Endothelial cell of umbilical vein (primary cell): Measurements from ENCODE around the gene FAM167B. TPM values are rescaled to one million over a fixed set of nuclear protein-coding genes. Genes with fewer than 3 reads are reported as not detected.

Experiments used
- BruUV-seq: library from RNA; stranded (reverse); fragments of 400-500 nt; replicated peaks from 2 replicates; lab custom pipeline; 2021; lab: Mats Ljungman, UMichigan
- CTCF ChIA-PET: fragments of 300-600, 350-600 bp; sonication (Branson Sonifier 250); formaldehyde crosslinking; loops from one replicate; lab custom pipeline; 2021; ENCODE audit warnings: antibody characterized with exemption, inconsistent platforms; lab: Charles Lee
- POLR2A ChIA-PET: fragments of 300-600, 350-600 bp; sonication (Branson Sonifier 250); formaldehyde crosslinking; loops from one replicate; lab custom pipeline; 2021; ENCODE audit warnings: antibody characterized with exemption, inconsistent platforms; lab: Charles Lee
- DNase-seq: peaks from one replicate; pipeline ENCODE4 v3.0.0-alpha.2; 2011; ENCODE audit warnings: low read depth, low spot score
- FAIRE-seq: peaks from 2 replicates; lab custom pipeline; 2011; peaks lifted over from hg19 to GRCh38; lab: Jason Lieb, UNC
- H2AFZ ChIP-seq: 2 replicates; pipeline ENCODE4 v1.6.0; 2012; ENCODE audit warnings: low read depth, low read length, control low read depth, inconsistent platforms
- H3K27ac ChIP-seq: 2 replicates; pipeline ENCODE4 v1.5.1; 2011; ENCODE audit warnings: low read depth, mild to moderate bottlenecking, control low read depth, low read length, moderate library complexity; ENCODE audit not compliant: insufficient read depth
- H3K27me3 ChIP-seq, 2 experiments: 2 replicates each; pipeline versions ENCODE4 v1.6.0 to v1.6.1; 2011; ENCODE audit warnings: low read length in 2 of 2, mixed read lengths in 1 of 2; ENCODE audit not compliant: control insufficient read depth in 2 of 2, insufficient read depth in 2 of 2
- H3K36me3 ChIP-seq, 2 experiments: 2 replicates in 1 of 2; 3 replicates in 1 of 2; pipeline ENCODE4 v1.5.1; 2011; ENCODE audit warnings: low read length in 2 of 2, mild to moderate bottlenecking in 1 of 2, moderate library complexity in 1 of 2; ENCODE audit not compliant: control insufficient read depth in 2 of 2, insufficient read depth in 2 of 2; ENCODE audit errors: extremely low read depth in 1 of 2
- H3K4me1 ChIP-seq: 3 replicates; pipeline ENCODE4 v1.5.1; 2011; ENCODE audit warnings: mild to moderate bottlenecking, low read length; ENCODE audit not compliant: control insufficient read depth, insufficient read depth; ENCODE audit errors: extremely low read depth
- H3K4me2 ChIP-seq: 2 replicates; pipeline ENCODE4 v1.6.1; 2011; ENCODE audit warnings: low read length, control low read depth, mixed read lengths; ENCODE audit not compliant: insufficient read depth
- H3K4me3 ChIP-seq, 3 experiments: fragments of 200-600 bp in 1 of 3; sonication (generic), shearing (Covaris generic) in 1 of 3; replicated peaks in 1 of 3; 2 replicates each; pipeline ENCODE4 v1.5.1; 2011 to 2016; ENCODE audit warnings: control low read depth in 3 of 3, low read length in 3 of 3, mild to moderate bottlenecking in 2 of 3, inconsistent platforms in 1 of 3, low read depth in 1 of 3, moderate library complexity in 1 of 3; ENCODE audit not compliant: insufficient read depth in 1 of 3
- H3K79me2 ChIP-seq: 2 replicates; pipeline ENCODE4 v1.6.0; 2012; ENCODE audit warnings: low read length, inconsistent platforms; ENCODE audit not compliant: control insufficient read depth, insufficient read depth
- H3K9ac ChIP-seq: replicated peaks from 2 replicates; pipeline ENCODE3; 2011; ENCODE audit warnings: low read length, control low read depth; ENCODE audit not compliant: insufficient read depth; ENCODE audit errors: extremely low read depth
- H3K9me1 ChIP-seq: replicated peaks from 3 replicates; pipeline ENCODE4 v1.6.0; 2011; ENCODE audit warnings: mild to moderate bottlenecking, low read length; ENCODE audit not compliant: control insufficient read depth, insufficient read depth; ENCODE audit errors: extremely low read depth
- H3K9me3 ChIP-seq: replicated peaks from 2 replicates; pipeline ENCODE4 v1.5.1; 2012; ENCODE audit warnings: low read length, inconsistent platforms; ENCODE audit not compliant: control insufficient read depth, insufficient read depth
- H4K20me1 ChIP-seq: replicated peaks from 2 replicates; pipeline ENCODE3; 2011; ENCODE audit warnings: mild to moderate bottlenecking, low read length; ENCODE audit not compliant: control insufficient read depth, insufficient read depth; ENCODE audit errors: extremely low read depth
- EZH2 ChIP-seq: IDR thresholded peaks from 2 replicates; pipeline ENCODE4 v1.6.1; 2012; ENCODE audit warnings: borderline replicate concordance, low read depth, mild to moderate bottlenecking, moderate library complexity, low read length, inconsistent platforms; ENCODE audit not compliant: severe bottlenecking
- FOS ChIP-seq: IDR thresholded peaks from 2 replicates; pipeline ENCODE4 v1.6.1; 2011; ENCODE audit warnings: mild to moderate bottlenecking, low read length, moderate library complexity, borderline replicate concordance; ENCODE audit not compliant: insufficient read depth
- GATA2 ChIP-seq: IDR thresholded peaks from 2 replicates; pipeline ENCODE4 v1.7.0; 2011; ENCODE audit warnings: low read depth, mild to moderate bottlenecking, moderate library complexity, mixed read lengths, low read length; ENCODE audit not compliant: insufficient read length, insufficient read depth
- JUN ChIP-seq: IDR thresholded peaks from 2 replicates; pipeline ENCODE4 v1.6.1; 2011; ENCODE audit warnings: borderline replicate concordance, low read depth; ENCODE audit not compliant: insufficient read length, insufficient read depth
- MYC ChIP-seq: IDR thresholded peaks from one replicate; pipeline ENCODE4 v1.6.1; 2011; ENCODE audit warnings: mild to moderate bottlenecking, low read depth, low read length
- POLR2A ChIP-seq: IDR thresholded peaks from 2 replicates; pipeline ENCODE4 v1.6.1; 2012; ENCODE audit warnings: low read depth, mild to moderate bottlenecking, control low read depth, low read length
- POLR2AphosphoS5 ChIP-seq: IDR thresholded peaks from 2 replicates; pipeline ENCODE4 v1.6.1; 2012; ENCODE audit warnings: low read depth, mild to moderate bottlenecking, control low read depth, low read length, moderate library complexity; ENCODE audit not compliant: insufficient read depth
- dilution Hi-C: fragments of 300-500 bp; cut with MboI; formaldehyde crosslinking; loops from one replicate; pipeline ENCODE4 v1.15.0; 2019; ENCODE audit warnings: low sequenced_read_pairs; ENCODE audit not compliant: extremely low pct_ligation_motif_present
- intact Hi-C: fragments of 100-400 bp; cut with micrococcal nuclease; formaldehyde crosslinking; loops from one replicate; pipeline ENCODE4 v1.10.0; 2022
- polyA plus RNA-seq, 4 experiments: library from polyadenylated mRNA; depleted of rRNA in 3 of 4; stranded (reverse) in 3 of 4; unstranded in 1 of 4; fragments of >200 nt; gene quantifications; 2 replicates each; pipeline versions ENCODE4 v1.2.1 to v1.2.3, GENCODE V29; 2011 to 2012; ENCODE audit warnings: missing spikeins in 1 of 4
- total RNA-seq: library from RNA; stranded (reverse); gene quantifications from 2 replicates; pipeline ENCODE4 v1.2.3, GENCODE V29; 2021
- TF ChIP-seq, protein P1 (sequence below), 2 donors: IDR thresholded peaks; 1 replicate in 1 of 2; 2 replicates in 1 of 2; pipeline ENCODE4 v1.5.1; 2011; ENCODE audit warnings: low read length in 2 of 2, mild to moderate bottlenecking in 2 of 2, moderate library complexity in 2 of 2, control low read depth in 1 of 2, inconsistent platforms in 1 of 2, low read depth in 1 of 2; ENCODE audit not compliant: insufficient read depth in 1 of 2; ENCODE audit errors: extremely low read depth in 1 of 2

Gene FAM167B
- total and polyA plus RNA-seq, 2 donors (not counting 3 experiments of a cell fraction or from before 2014, with no cell fraction given): 2.1 to 5.6 TPM

DNA sequence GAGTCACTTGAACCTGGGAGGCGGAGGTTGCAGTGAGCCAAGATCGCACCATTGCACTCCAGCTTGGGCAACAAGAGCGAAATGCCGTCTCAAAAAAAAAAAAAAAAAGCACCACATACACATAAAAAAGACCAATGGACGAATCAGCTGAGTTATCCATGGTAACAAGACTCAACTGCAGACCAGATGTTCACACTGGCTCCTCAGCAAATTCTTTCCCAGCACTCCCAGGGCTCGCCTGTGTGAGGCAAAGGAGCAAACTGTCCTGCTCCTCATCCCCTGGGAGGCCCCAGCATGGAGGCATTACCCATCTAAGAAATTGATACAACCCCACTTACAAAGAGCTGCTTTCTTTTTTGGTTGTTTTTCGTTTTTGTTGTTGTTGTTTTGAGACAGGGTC lies 28.0 kb upstream of the FAM167B start:
- Histone ChIP-seq H3K27ac (no peak overlapping the region), H2AFZ (no peak overlapping the region), H3K9me3 (no peaks in the 10 kb centered on the region), H3K9me1 (no peaks in the 10 kb centered on the region), H3K4me1 (peaks cover 24% of the 10 kb centered on the region), H3K4me3 (no peak overlapping the region), H3K27me3 (no peaks in the 10 kb centered on the region), H3K4me2 (no peak overlapping the region), H3K9ac (no peak overlapping the region), H3K36me3 (peaks cover 3 to 21% of the 10 kb centered on the region in 2 experiments), H4K20me1 (no peaks in the 10 kb centered on the region), H3K79me2 (peaks cover 19% of the 10 kb centered on the region)
- no TSS peak for BruUV-seq
- CTCF ChIA-PET: interaction anchor here (2.3 kb wide), 1 partner anchor 22 kb away, joined by 6 read pairs; no protein-coding TSS in a partner anchor
- FAIRE-seq (no peak), DNase-seq (no peak)
- intact Hi-C loops: loop anchor here (5.0 kb wide), 1 partner anchor 143 kb away; the partner anchor contains the start of genes FAM229A and TSSK3
- POLR2A ChIA-PET: interaction anchor here (0.5 kb wide), 1 partner anchor 31 kb away, joined by 5 read pairs; no protein-coding TSS in a partner anchor
- TF ChIP-seq POLR2AphosphoS5: no peak
- TF ChIP-seq JUN: no peak
- TF ChIP-seq GATA2: no peak
- TF ChIP-seq, protein P1, sequence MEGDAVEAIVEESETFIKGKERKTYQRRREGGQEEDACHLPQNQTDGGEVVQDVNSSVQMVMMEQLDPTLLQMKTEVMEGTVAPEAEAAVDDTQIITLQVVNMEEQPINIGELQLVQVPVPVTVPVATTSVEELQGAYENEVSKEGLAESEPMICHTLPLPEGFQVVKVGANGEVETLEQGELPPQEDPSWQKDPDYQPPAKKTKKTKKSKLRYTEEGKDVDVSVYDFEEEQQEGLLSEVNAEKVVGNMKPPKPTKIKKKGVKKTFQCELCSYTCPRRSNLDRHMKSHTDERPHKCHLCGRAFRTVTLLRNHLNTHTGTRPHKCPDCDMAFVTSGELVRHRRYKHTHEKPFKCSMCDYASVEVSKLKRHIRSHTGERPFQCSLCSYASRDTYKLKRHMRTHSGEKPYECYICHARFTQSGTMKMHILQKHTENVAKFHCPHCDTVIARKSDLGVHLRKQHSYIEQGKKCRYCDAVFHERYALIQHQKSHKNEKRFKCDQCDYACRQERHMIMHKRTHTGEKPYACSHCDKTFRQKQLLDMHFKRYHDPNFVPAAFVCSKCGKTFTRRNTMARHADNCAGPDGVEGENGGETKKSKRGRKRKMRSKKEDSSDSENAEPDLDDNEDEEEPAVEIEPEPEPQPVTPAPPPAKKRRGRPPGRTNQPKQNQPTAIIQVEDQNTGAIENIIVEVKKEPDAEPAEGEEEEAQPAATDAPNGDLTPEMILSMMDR (IDR thresholded peaks at IDR 0.05; ENCODE audit: extremely low read depth in 1 of 2, insufficient read depth in 1 of 2, low read depth in 1 of 2, low read length in 2 of 2): no peak
- no peak for TF ChIP-seq EZH2
- TF ChIP-seq FOS: no peak
- no peak for TF ChIP-seq MYC
- no peak for TF ChIP-seq POLR2A
- dilution Hi-C loops: no loop called here
